ENCODE data around the gene GATA5.

Gene GATA5

DNA sequence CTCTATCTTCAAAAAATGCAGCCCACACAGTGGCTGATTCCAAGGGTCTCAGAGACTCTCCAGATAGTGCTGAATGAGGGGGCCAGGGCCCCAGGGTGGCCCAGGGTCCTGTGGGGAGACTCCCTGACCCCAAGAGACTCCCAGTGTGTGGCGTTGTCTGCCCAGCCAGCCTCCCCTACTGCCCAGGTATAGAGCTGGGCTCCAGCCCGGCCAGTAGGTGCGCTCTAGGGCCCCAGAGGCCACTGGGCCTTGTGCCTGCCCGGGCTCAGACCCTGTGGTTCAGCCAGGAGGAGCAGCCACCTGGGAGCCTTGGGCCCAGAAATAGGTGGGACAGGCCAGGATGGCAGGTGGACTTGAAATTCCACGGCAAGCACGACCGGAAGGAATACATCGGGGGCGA lies 30.3 kb upstream of the GATA5 start:
- TF ChIP-seq, protein P1, sequence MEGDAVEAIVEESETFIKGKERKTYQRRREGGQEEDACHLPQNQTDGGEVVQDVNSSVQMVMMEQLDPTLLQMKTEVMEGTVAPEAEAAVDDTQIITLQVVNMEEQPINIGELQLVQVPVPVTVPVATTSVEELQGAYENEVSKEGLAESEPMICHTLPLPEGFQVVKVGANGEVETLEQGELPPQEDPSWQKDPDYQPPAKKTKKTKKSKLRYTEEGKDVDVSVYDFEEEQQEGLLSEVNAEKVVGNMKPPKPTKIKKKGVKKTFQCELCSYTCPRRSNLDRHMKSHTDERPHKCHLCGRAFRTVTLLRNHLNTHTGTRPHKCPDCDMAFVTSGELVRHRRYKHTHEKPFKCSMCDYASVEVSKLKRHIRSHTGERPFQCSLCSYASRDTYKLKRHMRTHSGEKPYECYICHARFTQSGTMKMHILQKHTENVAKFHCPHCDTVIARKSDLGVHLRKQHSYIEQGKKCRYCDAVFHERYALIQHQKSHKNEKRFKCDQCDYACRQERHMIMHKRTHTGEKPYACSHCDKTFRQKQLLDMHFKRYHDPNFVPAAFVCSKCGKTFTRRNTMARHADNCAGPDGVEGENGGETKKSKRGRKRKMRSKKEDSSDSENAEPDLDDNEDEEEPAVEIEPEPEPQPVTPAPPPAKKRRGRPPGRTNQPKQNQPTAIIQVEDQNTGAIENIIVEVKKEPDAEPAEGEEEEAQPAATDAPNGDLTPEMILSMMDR (conservative IDR thresholded peaks at IDR 0.05; ENCODE audit: control insufficient read depth, insufficient read depth, low read depth, low read length) = no peak
- H3K4me3 ChIP-seq (ENCODE audit: control insufficient read depth, low read depth, low read length) = no peak overlapping the region
- no peak for DNase-seq (ENCODE audit: low read depth)

- H3K4me3 ChIP-seq (ENCODE audit: control insufficient read depth, low read depth, low read length) = no peak overlapping the region
- no peak for DNase-seq (ENCODE audit: low read depth)
- TF ChIP-seq, protein P1 (conservative IDR thresholded peaks at IDR 0.05; ENCODE audit: control insufficient read depth, insufficient read depth, low read depth, low read length) = no peak
Observed at GRCh38 chr20:62505337-62506045, 29.7 kb upstream of the GATA5 start.

DNA sequence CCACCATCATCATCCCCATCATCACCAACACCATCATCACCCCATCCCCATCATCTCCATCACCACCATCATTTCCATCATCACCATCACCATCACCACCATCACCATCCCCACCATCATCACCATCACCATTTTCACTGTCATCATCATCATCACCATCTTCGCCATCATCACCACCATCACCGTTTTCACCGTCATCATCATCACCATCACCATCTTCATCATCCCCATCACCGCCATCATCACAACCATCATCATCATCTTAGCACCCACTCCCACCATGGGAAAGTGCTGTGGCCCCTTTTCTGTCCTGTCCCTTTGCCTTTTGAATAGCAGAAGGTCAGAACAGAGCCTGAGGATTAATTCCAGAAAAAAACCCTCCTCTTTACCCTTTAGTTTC lies 28.5 kb upstream of the GATA5 start:
- no peak overlapping the region for H3K4me3 ChIP-seq (ENCODE audit: control insufficient read depth, low read depth, low read length)
- TF ChIP-seq, protein P1 (conservative IDR thresholded peaks at IDR 0.05; ENCODE audit: control insufficient read depth, insufficient read depth, low read depth, low read length) = no peak

DNA sequence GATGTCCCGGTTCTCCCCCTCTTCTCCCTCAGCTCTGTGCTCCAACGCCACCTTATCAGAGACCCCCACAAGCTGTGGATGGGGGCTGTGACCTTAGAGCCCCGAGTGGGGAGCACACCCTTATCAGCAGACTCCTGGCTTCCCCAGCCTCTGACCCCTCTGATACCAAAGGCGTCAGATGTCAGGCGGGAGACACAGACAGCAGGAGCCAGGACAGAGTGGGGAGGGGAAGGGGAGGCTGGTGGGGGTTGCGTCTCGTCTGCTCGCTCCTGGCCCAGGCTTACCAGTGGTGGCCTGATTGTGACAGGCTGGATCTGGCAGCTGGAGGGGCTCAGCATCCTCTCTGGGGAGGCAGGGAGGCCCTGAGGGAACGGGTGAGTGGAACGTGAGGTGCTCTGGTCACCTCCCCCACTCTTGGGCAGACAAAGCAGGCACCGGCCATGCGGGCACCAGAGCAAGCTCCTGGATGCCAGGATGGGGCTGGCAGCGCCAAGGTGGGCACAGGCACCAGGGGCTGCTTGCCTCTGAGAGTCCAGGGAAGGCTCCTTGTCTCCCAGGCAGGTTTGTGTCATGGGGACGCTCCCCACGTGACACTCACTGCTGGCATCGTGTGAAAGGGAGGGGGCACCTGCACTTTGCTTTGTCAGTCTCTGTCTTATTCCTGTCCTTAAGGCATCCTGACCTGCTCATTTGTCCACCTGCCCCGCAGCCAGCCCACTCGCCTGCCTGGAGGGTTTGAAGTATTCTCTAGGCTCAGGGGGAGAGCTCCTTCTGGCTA lies 27.8 kb upstream of the GATA5 start:
- TF ChIP-seq, protein P1 (conservative IDR thresholded peaks at IDR 0.05; ENCODE audit: control insufficient read depth, insufficient read depth, low read depth, low read length) = no peak
- no peak for DNase-seq (ENCODE audit: low read depth)
- H3K4me3 ChIP-seq (ENCODE audit: control insufficient read depth, low read depth, low read length) = no peak overlapping the region

More for the DNA sequence above, 28.5 kb upstream of the GATA5 start:
- DNase-seq (ENCODE audit: low read depth) = no peak

GRCh38 chr20:62502496-62503095 lies 26.8 kb upstream of the GATA5 start:
- DNase-seq (ENCODE audit: low read depth) = no peak
- H3K4me3 ChIP-seq (ENCODE audit: control insufficient read depth, low read depth, low read length) = no peak overlapping the region
- TF ChIP-seq, protein P1 (conservative IDR thresholded peaks at IDR 0.05; ENCODE audit: control insufficient read depth, insufficient read depth, low read depth, low read length) = no peak

DNA sequence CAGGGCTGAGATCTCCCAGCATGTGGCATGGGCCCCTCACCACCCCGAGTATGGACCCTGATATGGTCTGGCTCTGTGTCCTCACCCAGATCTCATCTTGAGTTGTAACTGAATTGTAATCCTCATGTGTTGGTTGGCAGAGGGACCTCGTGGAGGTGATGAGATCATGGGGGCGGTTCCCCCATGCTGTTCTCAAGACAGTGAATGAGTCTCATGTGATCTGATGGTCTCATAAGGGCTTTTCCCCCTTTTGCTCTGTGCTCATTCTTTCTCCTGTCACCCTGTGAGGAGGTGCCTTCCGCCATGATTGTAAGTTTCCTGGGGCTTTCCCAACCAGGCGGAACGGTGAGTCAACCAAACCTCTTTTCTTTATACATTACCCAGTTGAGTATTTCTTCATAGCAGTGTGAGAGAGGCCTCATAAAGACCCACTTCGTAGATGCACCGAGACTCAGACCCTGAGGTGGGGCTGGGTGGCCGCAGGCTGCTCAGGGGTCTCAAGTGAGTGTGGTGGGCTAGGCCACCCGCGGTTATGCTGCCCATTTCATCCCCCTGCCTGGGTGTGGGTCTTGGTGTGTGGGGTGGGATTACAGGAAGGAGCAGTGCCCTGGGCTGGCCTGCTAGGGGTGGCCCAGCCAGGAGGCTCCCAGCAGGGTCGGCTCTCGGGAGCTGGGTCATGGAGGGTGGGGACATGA lies 26.2 kb upstream of the GATA5 start:
- TF ChIP-seq, protein P1 (conservative IDR thresholded peaks at IDR 0.05; ENCODE audit: control insufficient read depth, insufficient read depth, low read depth, low read length) = no peak
- peak; percentile 67 for DNase-seq (ENCODE audit: low read depth)

More for the DNA sequence above, 26.2 kb upstream of the GATA5 start:
- H3K4me3 ChIP-seq (ENCODE audit: control insufficient read depth, low read depth, low read length) = no peak overlapping the region
